Endothelial cell of umbilical vein (primary cell): ENCODE data around the gene HAPLN1. TPM values are rescaled to one million over a fixed set of nuclear protein-coding genes. Genes with fewer than 3 reads are reported as not detected.

ENCODE experiments used
- BruUV-seq: library from RNA; stranded (reverse); fragments of 400-500 nt; replicated peaks from 2 replicates; lab custom pipeline; 2021; lab: Mats Ljungman, UMichigan
- CTCF ChIA-PET: fragments of 300-600, 350-600 bp; sonication (Branson Sonifier 250); formaldehyde crosslinking; loops from one replicate; lab custom pipeline; 2021; ENCODE audit warnings: antibody characterized with exemption, inconsistent platforms; lab: Charles Lee
- POLR2A ChIA-PET: fragments of 300-600, 350-600 bp; sonication (Branson Sonifier 250); formaldehyde crosslinking; loops from one replicate; lab custom pipeline; 2021; ENCODE audit warnings: antibody characterized with exemption, inconsistent platforms; lab: Charles Lee
- DNase-seq: peaks from one replicate; pipeline ENCODE4 v3.0.0-alpha.2; 2011; ENCODE audit warnings: low read depth, low spot score
- FAIRE-seq: peaks from 2 replicates; lab custom pipeline; 2011; peaks lifted over from hg19 to GRCh38; lab: Jason Lieb, UNC
- H2AFZ ChIP-seq: 2 replicates; pipeline ENCODE4 v1.6.0; 2012; ENCODE audit warnings: low read depth, low read length, control low read depth, inconsistent platforms
- H3K27ac ChIP-seq: 2 replicates; pipeline ENCODE4 v1.5.1; 2011; ENCODE audit warnings: low read depth, mild to moderate bottlenecking, control low read depth, low read length, moderate library complexity; ENCODE audit not compliant: insufficient read depth
- H3K27me3 ChIP-seq, 2 experiments: 2 replicates each; pipeline versions ENCODE4 v1.6.0 to v1.6.1; 2011; ENCODE audit warnings: low read length in 2 of 2, mixed read lengths in 1 of 2; ENCODE audit not compliant: control insufficient read depth in 2 of 2, insufficient read depth in 2 of 2
- H3K36me3 ChIP-seq, 2 experiments: 2 replicates in 1 of 2; 3 replicates in 1 of 2; pipeline ENCODE4 v1.5.1; 2011; ENCODE audit warnings: low read length in 2 of 2, mild to moderate bottlenecking in 1 of 2, moderate library complexity in 1 of 2; ENCODE audit not compliant: control insufficient read depth in 2 of 2, insufficient read depth in 2 of 2; ENCODE audit errors: extremely low read depth in 1 of 2
- H3K4me1 ChIP-seq: 3 replicates; pipeline ENCODE4 v1.5.1; 2011; ENCODE audit warnings: mild to moderate bottlenecking, low read length; ENCODE audit not compliant: control insufficient read depth, insufficient read depth; ENCODE audit errors: extremely low read depth
- H3K4me2 ChIP-seq: 2 replicates; pipeline ENCODE4 v1.6.1; 2011; ENCODE audit warnings: low read length, control low read depth, mixed read lengths; ENCODE audit not compliant: insufficient read depth
- H3K4me3 ChIP-seq, 3 experiments: fragments of 200-600 bp in 1 of 3; sonication (generic), shearing (Covaris generic) in 1 of 3; replicated peaks in 1 of 3; 2 replicates each; pipeline ENCODE4 v1.5.1; 2011 to 2016; ENCODE audit warnings: control low read depth in 3 of 3, low read length in 3 of 3, mild to moderate bottlenecking in 2 of 3, inconsistent platforms in 1 of 3, low read depth in 1 of 3, moderate library complexity in 1 of 3; ENCODE audit not compliant: insufficient read depth in 1 of 3
- H3K79me2 ChIP-seq: 2 replicates; pipeline ENCODE4 v1.6.0; 2012; ENCODE audit warnings: low read length, inconsistent platforms; ENCODE audit not compliant: control insufficient read depth, insufficient read depth
- H3K9ac ChIP-seq: replicated peaks from 2 replicates; pipeline ENCODE3; 2011; ENCODE audit warnings: low read length, control low read depth; ENCODE audit not compliant: insufficient read depth; ENCODE audit errors: extremely low read depth
- H3K9me1 ChIP-seq: replicated peaks from 3 replicates; pipeline ENCODE4 v1.6.0; 2011; ENCODE audit warnings: mild to moderate bottlenecking, low read length; ENCODE audit not compliant: control insufficient read depth, insufficient read depth; ENCODE audit errors: extremely low read depth
- H3K9me3 ChIP-seq: replicated peaks from 2 replicates; pipeline ENCODE4 v1.5.1; 2012; ENCODE audit warnings: low read length, inconsistent platforms; ENCODE audit not compliant: control insufficient read depth, insufficient read depth
- H4K20me1 ChIP-seq: replicated peaks from 2 replicates; pipeline ENCODE3; 2011; ENCODE audit warnings: mild to moderate bottlenecking, low read length; ENCODE audit not compliant: control insufficient read depth, insufficient read depth; ENCODE audit errors: extremely low read depth
- EZH2 ChIP-seq: IDR thresholded peaks from 2 replicates; pipeline ENCODE4 v1.6.1; 2012; ENCODE audit warnings: borderline replicate concordance, low read depth, mild to moderate bottlenecking, moderate library complexity, low read length, inconsistent platforms; ENCODE audit not compliant: severe bottlenecking
- FOS ChIP-seq: IDR thresholded peaks from 2 replicates; pipeline ENCODE4 v1.6.1; 2011; ENCODE audit warnings: mild to moderate bottlenecking, low read length, moderate library complexity, borderline replicate concordance; ENCODE audit not compliant: insufficient read depth
- GATA2 ChIP-seq: IDR thresholded peaks from 2 replicates; pipeline ENCODE4 v1.7.0; 2011; ENCODE audit warnings: low read depth, mild to moderate bottlenecking, moderate library complexity, mixed read lengths, low read length; ENCODE audit not compliant: insufficient read length, insufficient read depth
- JUN ChIP-seq: IDR thresholded peaks from 2 replicates; pipeline ENCODE4 v1.6.1; 2011; ENCODE audit warnings: borderline replicate concordance, low read depth; ENCODE audit not compliant: insufficient read length, insufficient read depth
- MAX ChIP-seq: IDR thresholded peaks from 2 replicates; pipeline ENCODE4 v1.6.1; 2011; ENCODE audit not compliant: insufficient read depth, insufficient read length
- MYC ChIP-seq: IDR thresholded peaks from one replicate; pipeline ENCODE4 v1.6.1; 2011; ENCODE audit warnings: mild to moderate bottlenecking, low read depth, low read length
- POLR2A ChIP-seq: IDR thresholded peaks from 2 replicates; pipeline ENCODE4 v1.6.1; 2012; ENCODE audit warnings: low read depth, mild to moderate bottlenecking, control low read depth, low read length
- POLR2AphosphoS5 ChIP-seq: IDR thresholded peaks from 2 replicates; pipeline ENCODE4 v1.6.1; 2012; ENCODE audit warnings: low read depth, mild to moderate bottlenecking, control low read depth, low read length, moderate library complexity; ENCODE audit not compliant: insufficient read depth
- dilution Hi-C: fragments of 300-500 bp; cut with MboI; formaldehyde crosslinking; loops from one replicate; pipeline ENCODE4 v1.15.0; 2019; ENCODE audit warnings: low sequenced_read_pairs; ENCODE audit not compliant: extremely low pct_ligation_motif_present
- intact Hi-C: fragments of 100-400 bp; cut with micrococcal nuclease; formaldehyde crosslinking; loops from one replicate; pipeline ENCODE4 v1.10.0; 2022
- polyA plus RNA-seq, 4 experiments: library from polyadenylated mRNA; depleted of rRNA in 3 of 4; stranded (reverse) in 3 of 4; unstranded in 1 of 4; fragments of >200 nt; gene quantifications; 2 replicates each; pipeline versions ENCODE4 v1.2.1 to v1.2.3, GENCODE V29; 2011 to 2012; ENCODE audit warnings: missing spikeins in 1 of 4
- total RNA-seq: library from RNA; stranded (reverse); gene quantifications from 2 replicates; pipeline ENCODE4 v1.2.3, GENCODE V29; 2021
- TF ChIP-seq, protein P1 (sequence below), 2 donors: IDR thresholded peaks; 1 replicate in 1 of 2; 2 replicates in 1 of 2; pipeline ENCODE4 v1.5.1; 2011; ENCODE audit warnings: low read length in 2 of 2, mild to moderate bottlenecking in 2 of 2, moderate library complexity in 2 of 2, control low read depth in 1 of 2, inconsistent platforms in 1 of 2, low read depth in 1 of 2; ENCODE audit not compliant: insufficient read depth in 1 of 2; ENCODE audit errors: extremely low read depth in 1 of 2

The HAPLN1 gene
- total and polyA plus RNA-seq, 2 donors (not counting 3 experiments of a cell fraction or from before 2014, with no cell fraction given), result 0.04 TPM; not detected in 1

DNA sequence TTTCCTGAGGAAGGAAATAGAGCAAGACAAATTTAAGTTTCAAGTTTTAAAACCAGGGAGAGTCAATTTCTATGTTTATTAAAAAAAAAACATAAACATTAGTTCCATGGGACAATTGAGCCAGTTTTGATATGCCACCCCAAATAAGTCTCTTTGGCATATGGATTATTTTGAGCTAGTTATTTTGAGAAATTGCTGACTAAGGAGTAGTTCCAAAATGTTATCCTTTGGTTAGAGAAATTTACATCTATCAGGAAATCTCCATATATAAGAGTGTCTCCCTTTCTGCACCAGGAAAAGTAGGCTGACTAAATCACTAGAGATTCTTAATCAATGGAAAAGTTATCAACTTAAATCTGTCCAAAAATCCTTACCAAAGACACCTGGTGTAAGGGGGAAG is 105.8 kb downstream of the HAPLN1 start:
- TF ChIP-seq JUN (no peak), POLR2AphosphoS5 (no peak), MYC (no peak), FOS (no peak), MAX (no peak), EZH2 (no peak), POLR2A (no peak), GATA2 (no peak)
- TF ChIP-seq, protein P1, sequence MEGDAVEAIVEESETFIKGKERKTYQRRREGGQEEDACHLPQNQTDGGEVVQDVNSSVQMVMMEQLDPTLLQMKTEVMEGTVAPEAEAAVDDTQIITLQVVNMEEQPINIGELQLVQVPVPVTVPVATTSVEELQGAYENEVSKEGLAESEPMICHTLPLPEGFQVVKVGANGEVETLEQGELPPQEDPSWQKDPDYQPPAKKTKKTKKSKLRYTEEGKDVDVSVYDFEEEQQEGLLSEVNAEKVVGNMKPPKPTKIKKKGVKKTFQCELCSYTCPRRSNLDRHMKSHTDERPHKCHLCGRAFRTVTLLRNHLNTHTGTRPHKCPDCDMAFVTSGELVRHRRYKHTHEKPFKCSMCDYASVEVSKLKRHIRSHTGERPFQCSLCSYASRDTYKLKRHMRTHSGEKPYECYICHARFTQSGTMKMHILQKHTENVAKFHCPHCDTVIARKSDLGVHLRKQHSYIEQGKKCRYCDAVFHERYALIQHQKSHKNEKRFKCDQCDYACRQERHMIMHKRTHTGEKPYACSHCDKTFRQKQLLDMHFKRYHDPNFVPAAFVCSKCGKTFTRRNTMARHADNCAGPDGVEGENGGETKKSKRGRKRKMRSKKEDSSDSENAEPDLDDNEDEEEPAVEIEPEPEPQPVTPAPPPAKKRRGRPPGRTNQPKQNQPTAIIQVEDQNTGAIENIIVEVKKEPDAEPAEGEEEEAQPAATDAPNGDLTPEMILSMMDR (IDR thresholded peaks at IDR 0.05; ENCODE audit: extremely low read depth in 1 of 2, insufficient read depth in 1 of 2, low read depth in 1 of 2, low read length in 2 of 2), result no peak
- Histone ChIP-seq H3K4me3 (no peak overlapping the region), H3K4me1 (no peaks in the 10 kb centered on the region), H3K9ac (no peak overlapping the region), H3K9me1 (no peaks in the 10 kb centered on the region), H3K9me3 (no peaks in the 10 kb centered on the region), H4K20me1 (no peaks in the 10 kb centered on the region), H3K36me3 (no peaks in the 10 kb centered on the region), H3K79me2 (no peaks in the 10 kb centered on the region), H3K27me3 (no peaks in the 10 kb centered on the region), H2AFZ (no peak overlapping the region), H3K27ac (no peak overlapping the region), H3K4me2 (no peak overlapping the region)
- ChIA-PET CTCF (interaction anchor here (2.0 kb wide), 1 partner anchor 97 kb away, joined by 4 read pairs; no protein-coding TSS in a partner anchor), POLR2A (no interaction called here)
- no TSS peak for BruUV-seq
- dilution Hi-C loops (no loop called here), intact Hi-C loops (no loop called here)
- DNase-seq (no peak), FAIRE-seq (no peak)
